ENCODE measurements around the gene COL6A3. TPM values are rescaled to one million over a fixed set of nuclear protein-coding genes. Genes with fewer than 3 reads are reported as not detected.

Gene COL6A3
- total RNA-seq, 1 experiment from 2014 or later: 45.0 TPM

- Histone ChIP-seq H3K4me1 (ENCODE audit: insufficient read depth, low read length) (no peaks in the 10 kb centered on the region), H3K4me3 (ENCODE audit: low read length) (no peak overlapping the region), H2AFZ (ENCODE audit: low read length) (no peak overlapping the region), H3K9me3 (ENCODE audit: low read length) (no peaks in the 10 kb centered on the region), H3K4me2 (ENCODE audit: low read length) (no peak overlapping the region), H3F3A (ENCODE audit: low read length, unreplicated experiment) (no peaks in the 10 kb centered on the region), H3K9me2 (replicated peaks; ENCODE audit: low read length) (no peaks in the 10 kb centered on the region), H3K79me2 (ENCODE audit: low read length) (no peaks in the 10 kb centered on the region), H3K36me3 (ENCODE audit: low read depth, low read length) (no peaks in the 10 kb centered on the region), H3K9ac (ENCODE audit: low read length) (no peak overlapping the region), H3K27ac (ENCODE audit: low read length) (no peak overlapping the region), H4K20me1 (ENCODE audit: low read length) (no peaks in the 10 kb centered on the region), H3K27me3 (ENCODE audit: low read length) (no peaks in the 10 kb centered on the region)
- no TSS peak for BruUV-seq (replicated peaks)
- TF ChIP-seq EZH2 (IDR thresholded peaks at IDR 0.05; ENCODE audit: low read length, unreplicated experiment) (no peak), CTCF (conservative IDR thresholded peaks at IDR 0.05; ENCODE audit: low read depth, low read length) (no peak), EZH2phosphoT487 (IDR thresholded peaks at IDR 0.05; ENCODE audit: borderline replicate concordance, low read length) (no peak)
- ATAC-seq (no peak), DNase-seq (no peak)
- CTCF ChIA-PET: no interaction called here
- intact Hi-C loops (cut with micrococcal nuclease): no loop called here
- POLR2A ChIA-PET (ENCODE audit: unreplicated experiment): no interaction called here
These were observed 10.7 kb downstream of the COL6A3 start for GRCh38 chr2:237403024-237403882.

GRCh38 chr2:237400199-237400598 is 13.8 kb downstream of the COL6A3 start:
- no peaks in the 10 kb centered on the region for H3K9me3 ChIP-seq (ENCODE audit: low read length)
- H2AFZ ChIP-seq (ENCODE audit: low read length): no peak overlapping the region
- no peak overlapping the region for H3K9ac ChIP-seq (ENCODE audit: low read length)
- no peak overlapping the region for H3K4me3 ChIP-seq (ENCODE audit: low read length)
- intact Hi-C loops (cut with micrococcal nuclease): no loop called here
- H3K4me1 ChIP-seq (ENCODE audit: insufficient read depth, low read length): no peaks in the 10 kb centered on the region
- no peaks in the 10 kb centered on the region for H3F3A ChIP-seq (ENCODE audit: low read length, unreplicated experiment)
- ATAC-seq: no peak
- H4K20me1 ChIP-seq (ENCODE audit: low read length): no peaks in the 10 kb centered on the region
- ChIA-PET POLR2A (ENCODE audit: unreplicated experiment) (no interaction called here), CTCF (no interaction called here)
- no peaks in the 10 kb centered on the region for H3K27me3 ChIP-seq (ENCODE audit: low read length)
- no peak for TF ChIP-seq CTCF (conservative IDR thresholded peaks at IDR 0.05; ENCODE audit: low read depth, low read length)
- no peak for TF ChIP-seq EZH2 (IDR thresholded peaks at IDR 0.05; ENCODE audit: low read length, unreplicated experiment)
- no peak for TF ChIP-seq EZH2phosphoT487 (IDR thresholded peaks at IDR 0.05; ENCODE audit: borderline replicate concordance, low read length)
- no peaks in the 10 kb centered on the region for H3K9me2 ChIP-seq (replicated peaks; ENCODE audit: low read length)
- DNase-seq: no peak
- no peak overlapping the region for H3K4me2 ChIP-seq (ENCODE audit: low read length)
- H3K79me2 ChIP-seq (ENCODE audit: low read length): no peaks in the 10 kb centered on the region
- no peak overlapping the region for H3K27ac ChIP-seq (ENCODE audit: low read length)
- no TSS peak for BruUV-seq (replicated peaks)
- peaks cover 7% of the 10 kb centered on the region for H3K36me3 ChIP-seq (ENCODE audit: low read depth, low read length)

- DNase-seq (no peak), ATAC-seq (no peak)
- Histone ChIP-seq H3K4me1 (ENCODE audit: insufficient read depth, low read length) (no peaks in the 10 kb centered on the region), H3K79me2 (ENCODE audit: low read length) (no peaks in the 10 kb centered on the region), H3K4me3 (ENCODE audit: low read length) (no peak overlapping the region), H4K20me1 (ENCODE audit: low read length) (no peaks in the 10 kb centered on the region), H3K36me3 (ENCODE audit: low read depth, low read length) (peaks cover 17% of the 10 kb centered on the region), H2AFZ (ENCODE audit: low read length) (no peak overlapping the region), H3K27me3 (ENCODE audit: low read length) (no peaks in the 10 kb centered on the region), H3K9me3 (ENCODE audit: low read length) (no peaks in the 10 kb centered on the region), H3K27ac (ENCODE audit: low read length) (no peak overlapping the region), H3K9me2 (replicated peaks; ENCODE audit: low read length) (no peaks in the 10 kb centered on the region), H3K4me2 (ENCODE audit: low read length) (no peak overlapping the region), H3F3A (ENCODE audit: low read length, unreplicated experiment) (no peaks in the 10 kb centered on the region), H3K9ac (ENCODE audit: low read length) (no peak overlapping the region)
- TF ChIP-seq EZH2phosphoT487 (IDR thresholded peaks at IDR 0.05; ENCODE audit: borderline replicate concordance, low read length) (no peak), CTCF (conservative IDR thresholded peaks at IDR 0.05; ENCODE audit: low read depth, low read length) (no peak), EZH2 (IDR thresholded peaks at IDR 0.05; ENCODE audit: low read length, unreplicated experiment) (no peak)
- intact Hi-C loops (cut with micrococcal nuclease): no loop called here
- no TSS peak for BruUV-seq (replicated peaks)
- ChIA-PET CTCF (no interaction called here), POLR2A (ENCODE audit: unreplicated experiment) (no interaction called here)
These were observed 16.9 kb downstream of the COL6A3 start for GRCh38 chr2:237397072-237397471.

Measured in PC-3 (cell line).